H1 (cell line): ENCODE data around the gene NREP. TPM values are rescaled to one million over a fixed set of nuclear protein-coding genes. Genes with fewer than 3 reads are reported as not detected.

ENCODE experiments used
- CTCF ChIA-PET: fragments of 300-600 bp; sonication (Branson Sonifier 250); formaldehyde crosslinking; loops from one replicate; lab custom pipeline; 2021; ENCODE audit not compliant: partially characterized antibody; lab: Charles Lee
- POLR2A ChIA-PET: fragments of 300-600 bp; sonication (Branson Sonifier 250); formaldehyde crosslinking; loops from one replicate; lab custom pipeline; 2021; ENCODE audit warnings: inconsistent platforms; ENCODE audit not compliant: partially characterized antibody; lab: Charles Lee
- DNase-seq, 2 experiments: peaks; one replicate each; pipeline versions ENCODE4 v3.0.0 to v3.0.0-alpha.2; 2010 to 2022; ENCODE audit warnings: low spot score in 2 of 2, low read depth in 1 of 2, mixed read lengths in 1 of 2
- FAIRE-seq: peaks from 2 replicates; lab custom pipeline; 2011; peaks lifted over from hg19 to GRCh38; lab: Jason Lieb, UNC
- H2AFZ ChIP-seq: 2 replicates; pipeline ENCODE4 v1.8.1; 2012; ENCODE audit warnings: low read length, inconsistent platforms
- H2AK5ac ChIP-seq: 2 replicates; pipeline ENCODE4 v1.6.1; 2013; ENCODE audit warnings: low read depth, low read length
- H2BK120ac ChIP-seq: replicated peaks from 2 replicates; pipeline ENCODE3; 2013; ENCODE audit warnings: low read depth, low read length, inconsistent platforms
- H2BK12ac ChIP-seq: 2 replicates; pipeline ENCODE4 v1.6.1; 2013; ENCODE audit warnings: low read depth, low read length
- H2BK15ac ChIP-seq: 2 replicates; pipeline ENCODE4 v1.6.1; 2013; ENCODE audit warnings: low read length
- H2BK20ac ChIP-seq: 2 replicates; pipeline ENCODE4 v1.6.1; 2013; ENCODE audit warnings: low read length
- H2BK5ac ChIP-seq: 2 replicates; pipeline ENCODE4 v1.6.1; 2013; ENCODE audit warnings: low read depth, low read length
- H3K14ac ChIP-seq: 2 replicates; pipeline ENCODE4 v1.6.1; 2013; ENCODE audit warnings: inconsistent platforms; ENCODE audit not compliant: insufficient read length
- H3K18ac ChIP-seq: 2 replicates; pipeline ENCODE4 v1.6.1; 2013; ENCODE audit warnings: low read length; ENCODE audit errors: extremely low read depth
- H3K23ac ChIP-seq: 2 replicates; pipeline ENCODE4 v1.6.1; 2013; ENCODE audit warnings: inconsistent platforms; ENCODE audit not compliant: insufficient read length
- H3K23me2 ChIP-seq: 2 replicates; pipeline ENCODE4 v1.6.1; 2013; ENCODE audit warnings: low read depth, low read length
- H3K27ac ChIP-seq: 2 replicates; pipeline ENCODE4 v1.6.1; 2011; ENCODE audit warnings: low read depth, low read length, inconsistent platforms
- H3K27me3 ChIP-seq, 4 experiments: replicated peaks in 1 of 4; 1 replicate in 1 of 4; 2 replicates in 3 of 4; pipeline versions ENCODE4 v1.6.1 to v1.8.1; 2011 to 2013; ENCODE audit warnings: low read length in 3 of 4, mild to moderate bottlenecking in 3 of 4, inconsistent platforms in 2 of 4, mixed read lengths in 2 of 4, moderate library complexity in 1 of 4; ENCODE audit not compliant: control insufficient read depth in 3 of 4, insufficient read depth in 3 of 4; ENCODE audit errors: extremely low read depth in 1 of 4
- H3K36me3 ChIP-seq, 4 experiments: 2 replicates each; pipeline versions ENCODE4 v1.6.1 to v1.8.1; 2011 to 2013; ENCODE audit warnings: mild to moderate bottlenecking in 4 of 4, low read length in 3 of 4, moderate library complexity in 2 of 4, control low read depth in 1 of 4, inconsistent platforms in 1 of 4; ENCODE audit not compliant: insufficient read depth in 4 of 4, control insufficient read depth in 2 of 4
- H3K4ac ChIP-seq: replicated peaks from 2 replicates; pipeline ENCODE3; 2013; ENCODE audit warnings: low read length, low read depth, mixed read lengths, inconsistent platforms; ENCODE audit not compliant: insufficient read length
- H3K4me1 ChIP-seq, 4 experiments: replicated peaks in 1 of 4; 1 replicate in 1 of 4; 2 replicates in 3 of 4; pipeline versions ENCODE4 v1.6.1 to v1.8.1; 2011 to 2013; ENCODE audit warnings: low read length in 3 of 4, inconsistent platforms in 2 of 4, mixed read lengths in 1 of 4; ENCODE audit not compliant: insufficient read depth in 4 of 4, control insufficient read depth in 3 of 4
- H3K4me2 ChIP-seq, 2 experiments: 2 replicates each; pipeline versions ENCODE4 v1.6.1 to v1.8.1; 2011 to 2013; ENCODE audit warnings: low read depth in 2 of 2, low read length in 2 of 2, control low read depth in 1 of 2, inconsistent platforms in 1 of 2, mild to moderate bottlenecking in 1 of 2; ENCODE audit not compliant: insufficient read depth in 1 of 2
- H3K4me3 ChIP-seq, 4 experiments: fragments of 200-600, 300-600 bp in 1 of 4; sonication (generic), shearing (Covaris generic), sonication (Bioruptor Twin) in 1 of 4; 2 replicates each; pipeline versions ENCODE4 v1.5.1 to v1.8.1; 2011 to 2016; ENCODE audit warnings: low read length in 4 of 4, low read depth in 3 of 4, control low read depth in 2 of 4, inconsistent platforms in 2 of 4, mild to moderate bottlenecking in 2 of 4, mixed read lengths in 1 of 4, moderate library complexity in 1 of 4; ENCODE audit not compliant: insufficient read depth in 2 of 4; ENCODE audit errors: extremely low read depth in 1 of 4
- H3K56ac ChIP-seq: replicated peaks from 2 replicates; pipeline ENCODE3; 2013; ENCODE audit warnings: low read depth, mild to moderate bottlenecking, mixed read lengths, low read length, inconsistent platforms; ENCODE audit not compliant: insufficient read length
- H3K79me1 ChIP-seq: 2 replicates; pipeline ENCODE4 v1.6.1; 2013; ENCODE audit warnings: low read depth, low read length, control low read depth
- H3K79me2 ChIP-seq, 2 experiments: 2 replicates each; pipeline versions ENCODE4 v1.6.1 to v1.8.1; 2012 to 2013; ENCODE audit warnings: low read length in 2 of 2, mild to moderate bottlenecking in 2 of 2, inconsistent platforms in 1 of 2; ENCODE audit not compliant: insufficient read depth in 2 of 2, control insufficient read depth in 1 of 2
- H3K9ac ChIP-seq, 4 experiments: replicated peaks in 1 of 4; 1 replicate in 1 of 4; 2 replicates in 3 of 4; pipeline versions ENCODE4 v1.6.1 to v1.8.1; 2011 to 2013; ENCODE audit warnings: low read depth in 3 of 4, low read length in 3 of 4, control low read depth in 2 of 4, mild to moderate bottlenecking in 2 of 4, moderate library complexity in 2 of 4, inconsistent platforms in 1 of 4; ENCODE audit errors: extremely low read depth in 1 of 4
- H3K9me3 ChIP-seq, 2 experiments: 2 replicates each; pipeline versions ENCODE4 v1.6.1 to v1.8.1; 2012 to 2013; ENCODE audit warnings: mild to moderate bottlenecking in 2 of 2, moderate library complexity in 2 of 2, control low read depth in 1 of 2, inconsistent platforms in 1 of 2, low read depth in 1 of 2, low read length in 1 of 2, mixed read lengths in 1 of 2; ENCODE audit not compliant: insufficient read depth in 2 of 2
- H4K20me1 ChIP-seq, 2 experiments: replicated peaks in 1 of 2; 2 replicates each; pipeline versions ENCODE3 to v1.8.1; 2011 to 2013; ENCODE audit warnings: inconsistent platforms in 2 of 2, low read length in 2 of 2, mild to moderate bottlenecking in 1 of 2; ENCODE audit not compliant: insufficient read depth in 2 of 2, control insufficient read depth in 1 of 2
- H4K5ac ChIP-seq: 2 replicates; pipeline ENCODE4 v1.6.1; 2013; ENCODE audit warnings: low read length, low read depth, mixed read lengths, inconsistent platforms; ENCODE audit not compliant: insufficient read length
- H4K8ac ChIP-seq: 2 replicates; pipeline ENCODE4 v1.8.0; 2013; ENCODE audit warnings: mild to moderate bottlenecking, moderate library complexity, low read length, inconsistent platforms; ENCODE audit not compliant: insufficient read depth; ENCODE audit errors: extremely low read depth
- H4K91ac ChIP-seq: replicated peaks from 2 replicates; pipeline ENCODE3; 2013; ENCODE audit warnings: low read length, mixed read lengths, inconsistent platforms; ENCODE audit not compliant: insufficient read length
- MAFK ChIP-seq: IDR thresholded peaks from 2 replicates; pipeline ENCODE4 v1.6.1; 2012; ENCODE audit warnings: low read depth, mild to moderate bottlenecking, improper control_type of control experiment, low read length
- MAX ChIP-seq: IDR thresholded peaks from 2 replicates; pipeline ENCODE4 v1.6.1; 2012; ENCODE audit warnings: inconsistent platforms
- NRF1 ChIP-seq: IDR thresholded peaks from 2 replicates; pipeline ENCODE4 v1.6.1; 2011; ENCODE audit warnings: mild to moderate bottlenecking, low read depth, low read length, improper control_type of control experiment
- WGBS, 2 experiments: shearing (Covaris generic) in 1 of 2; methylation state at CpG; one replicate each; pipeline versions ENCODE4 v1.1.6 to v1.1.7; 2013 to 2015; ENCODE audit warnings: low lambda C conversion rate in 2 of 2, mixed read lengths in 2 of 2, inconsistent platforms in 1 of 2, low coverage in 1 of 2, missing lambda C conversion rate in 1 of 2; ENCODE audit not compliant: insufficient replicate concordance in 2 of 2, insufficient coverage in 1 of 2, insufficient read length in 1 of 2; ENCODE audit errors: extremely low coverage in 1 of 2, missing lambda C conversion rate in 1 of 2; 5-methylcytosine and 5-hydroxymethylcytosine counted together
- polyA plus RNA-seq, 7 experiments: library from polyadenylated mRNA; depleted of rRNA in 3 of 7; stranded (reverse) in 5 of 7; unstranded in 2 of 7; fragments of >200 nt in 5 of 7; fragments of 200-250 nt in 2 of 7; gene quantifications; 1 replicate in 5 of 7; 2 replicates in 1 of 7; 4 replicates in 1 of 7; pipeline versions ENCODE4 v1.2.1 to v1.2.3, GENCODE V29; 2011 to 2013; ENCODE audit warnings: missing spikeins in 2 of 7, mixed read lengths in 2 of 7
- total RNA-seq: library from RNA; stranded (reverse); fragmentation: NEBNext Ultra II Directional; extraction: Animal tissue kit (Norgen Biotek cat#: 25700); gene quantifications from 2 replicates; pipeline ENCODE4 v1.2.1, GENCODE V29; 2021

The NREP gene
- total and polyA plus RNA-seq, 2 of the 8 experiments (the other 6 are each of a cell fraction or from before 2014, with no cell fraction given), result 254 to 301 TPM

DNA sequence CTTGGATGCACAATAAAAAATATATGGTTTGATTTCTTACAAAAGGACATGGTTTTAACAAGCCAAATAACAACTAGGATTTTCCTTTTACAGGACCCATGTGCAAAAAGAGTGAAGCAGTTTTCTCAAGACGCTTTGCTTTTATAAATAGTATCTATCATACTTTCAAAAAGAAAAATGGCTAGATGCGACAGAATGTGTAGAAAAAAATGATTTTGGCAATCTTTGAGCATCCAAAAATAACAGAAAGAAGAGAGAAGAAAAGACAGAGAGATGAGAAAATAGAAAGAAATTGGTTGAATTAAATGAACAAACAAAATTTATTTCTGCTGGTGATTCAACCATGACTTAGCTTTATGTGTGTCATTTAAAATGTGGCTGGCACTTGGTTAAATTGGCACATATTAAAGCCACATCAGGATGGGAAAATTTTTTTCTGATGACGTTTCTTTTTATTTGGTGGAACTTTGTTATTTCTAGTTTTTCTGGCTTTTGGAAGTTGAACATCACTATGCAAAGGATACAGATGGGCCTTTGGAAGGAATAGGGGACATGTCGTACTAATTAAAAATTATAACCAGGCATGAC, 35.6 kb upstream of the NREP start:
- H2BK5ac ChIP-seq, result no peak overlapping the region
- ChIA-PET POLR2A (no interaction called here), CTCF (interaction anchor here (2.2 kb wide), 1 partner anchor 9 kb away, joined by 6 read pairs; no protein-coding TSS in a partner anchor)
- no peak overlapping the region for H4K8ac ChIP-seq
- H3K4ac ChIP-seq, result no peak overlapping the region
- no peaks in the 10 kb centered on the region for H4K20me1 ChIP-seq
- no peak overlapping the region for H2BK15ac ChIP-seq
- H3K4me2 ChIP-seq, result no peak overlapping the region
- H3K4me1 ChIP-seq, result no peaks in the 10 kb centered on the region
- no peaks in the 10 kb centered on the region for H3K79me2 ChIP-seq
- DNase-seq, result no peak
- H2AFZ ChIP-seq, result no peak overlapping the region
- 92% methylated on average over 4 of the region's 4 CpGs; no CpG with 5 or more reads in 1 of the 2 experiments for WGBS, 2 experiments
- no peak overlapping the region for H3K14ac ChIP-seq
- H2BK20ac ChIP-seq, result no peak overlapping the region
- H2BK12ac ChIP-seq, result no peak overlapping the region
- no peaks in the 10 kb centered on the region for H3K9me3 ChIP-seq
- no peak overlapping the region for H3K4me3 ChIP-seq
- H3K18ac ChIP-seq, result no peak overlapping the region
- no peak for FAIRE-seq
- H3K9ac ChIP-seq, result no peak overlapping the region
- H3K79me1 ChIP-seq, result no peaks in the 10 kb centered on the region
- no peak overlapping the region for H3K27ac ChIP-seq
- H3K56ac ChIP-seq, result no peak overlapping the region
- H3K27me3 ChIP-seq, result no peaks in the 10 kb centered on the region
- H3K23me2 ChIP-seq, result no peaks in the 10 kb centered on the region
- no peaks in the 10 kb centered on the region for H3K36me3 ChIP-seq
- H2AK5ac ChIP-seq, result no peak overlapping the region
- H4K91ac ChIP-seq, result no peak overlapping the region
- H4K5ac ChIP-seq, result no peak overlapping the region
- no peak overlapping the region for H2BK120ac ChIP-seq
- H3K23ac ChIP-seq, result no peak overlapping the region
- TF ChIP-seq MAX (no peak), NRF1 (no peak), MAFK (no peak)
